ENCODE results near the gene TLK2.

GRCh38 chr17:62644487-62645173 lies 166.0 kb downstream of the TLK2 start:
- TF ChIP-seq CTCF (IDR thresholded peaks at IDR 0.05), result no peak
- no peak for TF ChIP-seq POLR2A (IDR thresholded peaks at IDR 0.05)
- no peak for TF ChIP-seq POLR2AphosphoS5 (IDR thresholded peaks at IDR 0.05)
